SW 1271 (cell line): ENCODE measurements around the gene TCF7L2.

Experiments used
- DNase-seq, 2 experiments: peaks; one replicate each; lab custom pipeline; 2025; lab: John Stamatoyannopoulos, UW

Gene TCF7L2

GRCh38 chr10:113023017-113023416 lies 73.0 kb downstream of the TCF7L2 start:
- DNase-seq = no peak

- DNase-seq = no peak
These were observed 74.9 kb downstream of the TCF7L2 start for GRCh38 chr10:113024930-113025329.

- DNase-seq = no peak
These were observed 75.4 kb downstream of the TCF7L2 start for GRCh38 chr10:113025487-113025886.

GRCh38 chr10:113026679-113027078 lies 76.6 kb downstream of the TCF7L2 start:
- DNase-seq = no peak

- no peak for DNase-seq
These were observed 77.2 kb downstream of the TCF7L2 start for GRCh38 chr10:113027230-113027573.

GRCh38 chr10:113027574-113028455 lies 77.8 kb downstream of the TCF7L2 start:
- no peak for DNase-seq

GRCh38 chr10:113028456-113029440 lies 78.7 kb downstream of the TCF7L2 start:
- DNase-seq = no peak

- no peak for DNase-seq
These were observed 80.4 kb downstream of the TCF7L2 start for GRCh38 chr10:113030453-113030852.

- DNase-seq = no peak
These were observed 81.1 kb downstream of the TCF7L2 start for GRCh38 chr10:113031147-113031546.

GRCh38 chr10:113033991-113034390 lies 83.9 kb downstream of the TCF7L2 start:
- DNase-seq = no peak

- no peak for DNase-seq
These were observed 85.8 kb downstream of the TCF7L2 start for GRCh38 chr10:113035732-113036312.

GRCh38 chr10:113036619-113037018 lies 86.6 kb downstream of the TCF7L2 start:
- no peak for DNase-seq

GRCh38 chr10:113037218-113037617 lies 87.2 kb downstream of the TCF7L2 start:
- DNase-seq = no peak

- DNase-seq = no peak
These were observed 88.1 kb downstream of the TCF7L2 start for GRCh38 chr10:113038183-113038582.

GRCh38 chr10:113038985-113039384 lies 88.9 kb downstream of the TCF7L2 start:
- DNase-seq = no peak

GRCh38 chr10:113041324-113041723 lies 91.3 kb downstream of the TCF7L2 start:
- no peak for DNase-seq

- DNase-seq = no peak
These were observed 92.0 kb downstream of the TCF7L2 start for GRCh38 chr10:113041841-113042750.

GRCh38 chr10:113042868-113043267 lies 92.8 kb downstream of the TCF7L2 start:
- no peak for DNase-seq

- no peak for DNase-seq
These were observed 94.1 kb downstream of the TCF7L2 start for GRCh38 chr10:113044016-113044755.
